Measurements from ENCODE around the gene PEDS1. TPM values are rescaled to one million over a fixed set of nuclear protein-coding genes. Genes with fewer than 3 reads are reported as not detected.

Gene PEDS1
- total RNA-seq, 2 donors from 2014 or later = 21.2 to 34.3 TPM

DNA sequence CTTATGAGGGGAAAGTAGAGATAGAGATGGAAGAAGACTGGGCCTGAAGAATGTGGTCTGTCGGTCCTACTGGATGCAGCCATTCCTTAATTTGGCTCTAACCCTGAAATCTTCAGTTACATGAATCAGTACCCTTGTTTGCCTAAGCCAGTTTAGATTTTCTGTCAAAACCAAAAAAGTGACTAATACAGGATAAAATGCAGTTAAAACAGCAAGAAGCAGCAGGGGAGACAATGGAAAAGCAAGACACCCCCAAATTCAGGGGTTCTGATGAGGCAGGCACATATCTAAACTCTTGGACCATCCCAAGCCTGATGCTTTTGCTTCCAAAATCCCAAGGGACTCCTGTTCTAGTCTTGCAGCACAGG lies 23.2 kb downstream of the PEDS1 start:
- peaks cover 34% of the 10 kb centered on the region for H3K36me3 ChIP-seq
- H3K4me1 ChIP-seq (ENCODE audit: control insufficient read depth in 1 of 2, low read depth in 2 of 2) = peaks cover 10 to 26% of the 10 kb centered on the region in 2 donors
- DNase-seq (ENCODE audit: low spot score) (no peak), ATAC-seq (ENCODE audit: insufficient number of reproducible peaks, low FRiP score, low read depth) (no peak)
- TF ChIP-seq, protein P1, sequence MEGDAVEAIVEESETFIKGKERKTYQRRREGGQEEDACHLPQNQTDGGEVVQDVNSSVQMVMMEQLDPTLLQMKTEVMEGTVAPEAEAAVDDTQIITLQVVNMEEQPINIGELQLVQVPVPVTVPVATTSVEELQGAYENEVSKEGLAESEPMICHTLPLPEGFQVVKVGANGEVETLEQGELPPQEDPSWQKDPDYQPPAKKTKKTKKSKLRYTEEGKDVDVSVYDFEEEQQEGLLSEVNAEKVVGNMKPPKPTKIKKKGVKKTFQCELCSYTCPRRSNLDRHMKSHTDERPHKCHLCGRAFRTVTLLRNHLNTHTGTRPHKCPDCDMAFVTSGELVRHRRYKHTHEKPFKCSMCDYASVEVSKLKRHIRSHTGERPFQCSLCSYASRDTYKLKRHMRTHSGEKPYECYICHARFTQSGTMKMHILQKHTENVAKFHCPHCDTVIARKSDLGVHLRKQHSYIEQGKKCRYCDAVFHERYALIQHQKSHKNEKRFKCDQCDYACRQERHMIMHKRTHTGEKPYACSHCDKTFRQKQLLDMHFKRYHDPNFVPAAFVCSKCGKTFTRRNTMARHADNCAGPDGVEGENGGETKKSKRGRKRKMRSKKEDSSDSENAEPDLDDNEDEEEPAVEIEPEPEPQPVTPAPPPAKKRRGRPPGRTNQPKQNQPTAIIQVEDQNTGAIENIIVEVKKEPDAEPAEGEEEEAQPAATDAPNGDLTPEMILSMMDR (IDR thresholded peaks at IDR 0.05) = no peak
- no peaks in the 10 kb centered on the region for H3K9me3 ChIP-seq
- peak overlapping the region; percentile 30 for H3K4me3 ChIP-seq
- peak overlapping the region in 1 of 2 donors; percentile 48 for H3K27ac ChIP-seq
- H3K27me3 ChIP-seq (replicated peaks; ENCODE audit: insufficient read depth) = no peaks in the 10 kb centered on the region

DNA sequence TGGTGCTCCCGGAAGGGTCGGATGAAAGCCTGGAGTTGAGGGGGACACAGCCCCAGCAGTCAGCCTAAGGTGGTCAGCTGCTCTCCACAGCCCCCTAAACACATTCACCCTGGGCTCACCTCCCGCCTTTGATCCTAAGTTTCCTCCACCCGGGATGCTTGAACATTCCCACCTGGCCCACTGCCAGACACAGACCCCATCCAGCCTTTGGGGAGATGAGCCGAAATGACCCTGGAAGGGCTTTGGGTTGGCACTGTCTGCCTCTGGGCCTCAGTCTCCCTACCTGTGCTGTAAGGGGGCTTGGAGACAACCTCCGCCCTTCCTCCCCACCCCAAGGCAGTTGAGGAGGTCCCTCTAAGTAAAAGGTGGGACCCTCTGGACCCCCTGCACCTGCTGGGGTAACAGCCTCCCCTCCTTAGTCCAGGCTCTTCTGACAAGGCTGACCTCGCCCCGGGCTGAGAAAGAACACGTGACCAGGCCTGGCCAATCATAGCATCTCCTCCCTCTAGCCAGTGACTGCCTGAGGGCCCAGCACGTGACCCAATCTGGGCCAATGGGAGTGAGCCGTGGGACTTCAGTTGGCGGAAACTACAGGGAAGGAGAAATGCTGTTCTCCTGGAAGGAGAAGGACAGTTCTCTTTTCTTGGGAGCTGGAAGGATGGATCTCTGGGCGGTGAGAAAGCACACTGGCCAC lies 23.7 kb downstream of the PEDS1 start:
- TF ChIP-seq, protein P1 (IDR thresholded peaks at IDR 0.05) = no peak
- Histone ChIP-seq H3K27me3 (replicated peaks; ENCODE audit: insufficient read depth) (no peaks in the 10 kb centered on the region), H3K4me3 (peak overlapping the region; percentile 30), H3K9me3 (no peaks in the 10 kb centered on the region), H3K4me1 (ENCODE audit: control insufficient read depth in 1 of 2, low read depth in 2 of 2) (peaks cover 10 to 26% of the 10 kb centered on the region in 2 donors), H3K36me3 (peaks cover 35% of the 10 kb centered on the region), H3K27ac (peak overlapping the region in 1 of 2 donors; percentile 48)
- ATAC-seq (ENCODE audit: insufficient number of reproducible peaks, low FRiP score, low read depth) (no peak), DNase-seq (ENCODE audit: low spot score) (no peak)

DNA sequence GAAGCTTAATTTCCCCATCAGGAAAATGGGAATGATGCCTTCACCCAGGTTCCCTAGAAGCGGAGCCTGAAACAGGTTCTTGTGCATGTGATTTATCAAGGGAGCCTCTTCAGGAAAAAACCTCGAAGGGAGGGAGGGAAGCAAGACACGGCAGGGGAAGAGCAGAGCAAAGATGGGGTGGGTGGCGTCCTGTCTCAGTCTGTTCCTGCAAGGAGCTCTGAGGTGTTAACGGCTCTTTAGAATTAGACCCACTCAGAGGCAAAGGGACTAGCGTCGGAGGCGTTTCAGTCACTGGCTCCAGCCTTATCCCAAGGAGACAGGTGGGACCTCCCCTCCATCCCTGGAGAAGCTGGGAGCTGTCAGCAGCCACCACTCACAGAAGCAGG lies 25.0 kb downstream of the PEDS1 start:
- ATAC-seq (ENCODE audit: insufficient number of reproducible peaks, low FRiP score, low read depth) = no peak
- H3K36me3 ChIP-seq = peaks cover 42% of the 10 kb centered on the region
- no peak for DNase-seq (ENCODE audit: low spot score)
- H3K9me3 ChIP-seq = no peaks in the 10 kb centered on the region
- H3K27ac ChIP-seq = no peak overlapping the region
- H3K4me1 ChIP-seq (ENCODE audit: control insufficient read depth in 1 of 2, low read depth in 2 of 2) = peaks cover 10 to 26% of the 10 kb centered on the region in 2 donors
- H3K27me3 ChIP-seq (replicated peaks; ENCODE audit: insufficient read depth) = no peaks in the 10 kb centered on the region
- H3K4me3 ChIP-seq = no peak overlapping the region
- TF ChIP-seq, protein P1 (IDR thresholded peaks at IDR 0.05) = no peak

DNA sequence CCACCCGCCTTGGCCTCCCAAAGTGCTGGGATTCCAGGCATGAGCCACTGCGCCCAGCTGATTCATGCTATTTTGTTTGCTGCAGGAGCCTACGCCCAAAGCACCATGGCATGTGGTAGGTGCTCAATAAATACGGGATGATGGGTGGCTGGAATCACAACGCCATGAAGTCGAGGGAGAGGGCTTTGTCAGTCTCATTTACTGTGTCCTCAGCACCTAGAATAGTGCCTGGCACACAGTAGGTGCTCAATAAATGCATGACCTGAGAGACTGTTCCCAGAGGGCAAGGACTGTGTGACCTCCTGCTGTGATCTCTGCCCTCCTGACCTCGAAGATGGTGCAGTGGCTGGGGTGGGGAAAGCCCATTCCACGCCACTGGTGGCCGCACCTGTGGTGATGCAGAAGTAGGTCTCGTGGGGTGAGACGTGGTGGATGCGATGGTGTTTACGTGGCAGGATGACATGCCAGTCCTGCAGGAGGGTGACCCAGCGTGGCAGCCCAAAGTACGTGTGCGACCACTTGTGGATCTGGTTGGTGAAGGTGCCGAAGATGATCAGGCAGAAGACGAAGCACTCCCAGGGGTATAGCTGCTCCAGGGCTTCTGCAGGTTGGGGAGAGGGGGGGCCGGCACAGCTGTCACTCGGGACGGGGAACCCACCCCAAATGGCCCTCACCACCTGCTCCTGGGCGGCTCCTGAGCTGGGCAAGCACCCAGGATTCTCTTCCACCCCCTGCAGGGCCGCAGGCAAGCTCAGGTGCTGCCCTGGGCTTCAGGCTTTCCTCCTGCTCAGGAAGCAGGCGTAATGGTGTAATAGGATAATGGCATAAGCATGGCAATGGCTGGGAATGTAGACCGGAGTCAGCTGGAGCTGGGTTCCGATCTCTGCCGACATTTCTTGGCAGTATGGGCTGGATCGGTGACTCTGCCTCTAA lies 25.7 kb downstream of the PEDS1 start:
- Histone ChIP-seq H3K36me3 (peaks cover 42% of the 10 kb centered on the region), H3K4me3 (no peak overlapping the region), H3K9me3 (no peaks in the 10 kb centered on the region), H3K4me1 (ENCODE audit: control insufficient read depth in 1 of 2, low read depth in 2 of 2) (peaks cover 10 to 26% of the 10 kb centered on the region in 2 donors), H3K27ac (no peak overlapping the region), H3K27me3 (replicated peaks; ENCODE audit: insufficient read depth) (no peaks in the 10 kb centered on the region)
- ATAC-seq (ENCODE audit: insufficient number of reproducible peaks, low FRiP score, low read depth) (no peak), DNase-seq (ENCODE audit: low spot score) (no peak)
- TF ChIP-seq, protein P1 (IDR thresholded peaks at IDR 0.05) = no peak

DNA sequence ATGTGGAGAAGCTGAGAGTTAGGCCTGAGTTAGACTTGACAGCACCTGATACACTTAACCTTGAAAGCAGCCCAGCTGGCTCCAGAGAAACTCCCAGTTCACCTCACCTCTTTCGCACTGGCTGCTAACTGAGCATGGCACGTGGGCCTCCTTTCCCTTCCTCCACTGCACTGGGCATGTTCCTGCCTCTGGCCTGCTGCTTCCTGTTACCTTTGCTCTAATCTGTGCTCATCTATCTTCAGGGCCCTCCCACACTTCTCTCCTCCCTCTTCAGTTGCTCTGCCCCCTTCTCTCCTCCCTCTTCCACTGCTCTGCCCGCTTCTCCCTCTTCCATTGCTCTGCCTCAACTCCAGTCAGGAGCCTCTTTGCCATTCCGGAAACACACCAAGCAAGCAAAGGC lies 26.9 kb downstream of the PEDS1 start:
- Histone ChIP-seq H3K27me3 (replicated peaks; ENCODE audit: insufficient read depth) (no peaks in the 10 kb centered on the region), H3K9me3 (no peaks in the 10 kb centered on the region), H3K4me1 (ENCODE audit: control insufficient read depth in 1 of 2, low read depth in 2 of 2) (peaks cover 10 to 23% of the 10 kb centered on the region in 2 donors), H3K4me3 (no peak overlapping the region), H3K27ac (no peak overlapping the region), H3K36me3 (peaks cover 42% of the 10 kb centered on the region)
- TF ChIP-seq, protein P1 (IDR thresholded peaks at IDR 0.05) = no peak
- no peak for DNase-seq (ENCODE audit: low spot score)
- no peak for ATAC-seq (ENCODE audit: insufficient number of reproducible peaks, low FRiP score, low read depth)
